ENCODE results near the gene IGFL3. TPM values are rescaled to one million over a fixed set of nuclear protein-coding genes. Genes with fewer than 3 reads are reported as not detected.

IGFL3 gene
- total and polyA plus RNA-seq, 9 of the 15 experiments (the other 6 are each of a cell fraction or from before 2014, with no cell fraction given): not detected

- 0% methylated on average over 8 of the region's 8 CpGs for WGBS (ENCODE audit: insufficient coverage, low coverage, missing lambda C conversion rate)
- DNase-seq (ENCODE audit: extremely low read depth in 1 of 4, low spot score in 3 of 4) (no peak), ATAC-seq (no peak), FAIRE-seq (no peak)
- no peak overlapping the region for H3K4me3 ChIP-seq
- H3K9ac ChIP-seq (ENCODE audit: insufficient read depth in 1 of 2, low read depth in 2 of 2, low read length in 2 of 2): no peak overlapping the region
- H2AFZ ChIP-seq (ENCODE audit: low read depth, low read length): no peak overlapping the region
- in situ Hi-C loops (cut with MboI): no loop called here
- H3K36me3 ChIP-seq (ENCODE audit: control insufficient read depth, insufficient read depth, low read length): no peaks in the 10 kb centered on the region
- no peaks in the 10 kb centered on the region for H4K20me1 ChIP-seq (replicated peaks; ENCODE audit: control insufficient read depth, insufficient read depth, low read length)
- CTCF ChIA-PET (ENCODE audit: low intra/inter-chr PET ratio): no interaction called here
- intact Hi-C loops (cut with micrococcal nuclease): no loop called here
- H3K9me3 ChIP-seq (replicated peaks; ENCODE audit: control insufficient read depth, insufficient read depth, low read depth, low read length): no peaks in the 10 kb centered on the region
- no peaks in the 10 kb centered on the region; a peak in 1 of 5 replicates for H3K4me1 ChIP-seq (replicated peaks in 1 of 2; ENCODE audit: control insufficient read depth in 2 of 2, insufficient read depth in 2 of 2, low read length in 2 of 2)
- no peaks in the 10 kb centered on the region for H3K9me1 ChIP-seq (ENCODE audit: control insufficient read depth, insufficient read depth, low read length)
- no TSS peak for BruUV-seq (replicated peaks)
- no peak overlapping the region for H3K27ac ChIP-seq (ENCODE audit: extremely low read depth, low read depth, low read length)
- peaks cover 0 to 6% of the 10 kb centered on the region in 2 experiments; a peak in 2 of 5 replicates for H3K27me3 ChIP-seq (ENCODE audit: control insufficient read depth in 2 of 2, insufficient read depth in 2 of 2, low read length in 2 of 2)
- TF ChIP-seq TCF7 (IDR thresholded peaks at IDR 0.05; ENCODE audit: borderline replicate concordance): no peak
- TF ChIP-seq NFIC (IDR thresholded peaks at IDR 0.05): no peak
- TF ChIP-seq AFF4 (CRISPR knock-in tag; IDR thresholded peaks at IDR 0.05): no peak
- TF ChIP-seq ZNF239 (CRISPR knock-in tag; IDR thresholded peaks at IDR 0.05): no peak
- TF ChIP-seq MAX (CRISPR knock-in tag; IDR thresholded peaks at IDR 0.05): no peak
- no peak for TF ChIP-seq MXD1 (CRISPR knock-in tag; IDR thresholded peaks at IDR 0.05; ENCODE audit: borderline replicate concordance, poor library complexity, severe bottlenecking)
- H3K79me2 ChIP-seq (ENCODE audit: control insufficient read depth, insufficient read depth, low read length): no peaks in the 10 kb centered on the region
- H3K4me2 ChIP-seq (ENCODE audit: insufficient read depth, low read length): no peak overlapping the region
- POLR2A ChIA-PET: interaction anchor here (0.7 kb wide), 1 partner anchor 514 kb away, joined by 3 read pairs; no protein-coding TSS in a partner anchor
These were observed 22.8 kb upstream of the IGFL3 start for GRCh38 chr19:46147166-46147740.

Data from K562 (cell line).